Fibroblast of pulmonary artery (primary cell): Measurements from ENCODE around the gene CSRP1.
"Not testable (repeated sequence)": the region's sequence is repeated elsewhere in the genome, so short reads cannot be mapped to it uniquely, and the experiment has no call there.

Experiments used
- DNase-seq: peaks from one replicate; pipeline ENCODE4 v3.0.0-alpha.2; 2010; ENCODE audit warnings: low read depth
- H3K4me3 ChIP-seq: replicated peaks from 2 replicates; pipeline ENCODE4 v1.5.1; 2011; ENCODE audit warnings: low read depth, mild to moderate bottlenecking, control low read depth, low read length, moderate library complexity
- TF ChIP-seq, protein P1 (sequence below): IDR thresholded peaks from 2 replicates; pipeline ENCODE4 v1.5.1; 2011; ENCODE audit warnings: mild to moderate bottlenecking, control low read depth, low read length, inconsistent platforms; ENCODE audit errors: missing control alignments

The CSRP1 gene

DNA sequence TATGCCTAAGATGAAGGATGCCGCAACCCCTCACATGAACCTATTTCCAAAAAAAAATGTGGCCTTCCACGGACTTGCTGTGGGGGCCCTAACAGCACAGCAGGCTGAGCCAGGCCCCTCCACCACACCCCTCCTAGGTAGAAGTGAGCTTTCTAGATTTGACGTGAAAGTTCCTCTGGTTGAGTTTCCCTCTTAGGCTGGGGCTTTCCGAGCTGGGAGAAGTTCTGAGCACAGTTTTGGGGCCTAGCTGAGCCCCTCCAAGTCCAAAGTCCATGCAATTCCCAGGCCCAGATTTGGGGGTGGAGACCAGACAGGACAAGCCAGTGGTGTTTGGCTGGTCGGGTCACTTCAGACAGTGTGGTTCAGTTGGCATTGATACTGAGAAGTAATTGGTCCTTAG lies 24.2 kb downstream of the CSRP1 start:
- no peak overlapping the region for H3K4me3 ChIP-seq
- TF ChIP-seq, protein P1, sequence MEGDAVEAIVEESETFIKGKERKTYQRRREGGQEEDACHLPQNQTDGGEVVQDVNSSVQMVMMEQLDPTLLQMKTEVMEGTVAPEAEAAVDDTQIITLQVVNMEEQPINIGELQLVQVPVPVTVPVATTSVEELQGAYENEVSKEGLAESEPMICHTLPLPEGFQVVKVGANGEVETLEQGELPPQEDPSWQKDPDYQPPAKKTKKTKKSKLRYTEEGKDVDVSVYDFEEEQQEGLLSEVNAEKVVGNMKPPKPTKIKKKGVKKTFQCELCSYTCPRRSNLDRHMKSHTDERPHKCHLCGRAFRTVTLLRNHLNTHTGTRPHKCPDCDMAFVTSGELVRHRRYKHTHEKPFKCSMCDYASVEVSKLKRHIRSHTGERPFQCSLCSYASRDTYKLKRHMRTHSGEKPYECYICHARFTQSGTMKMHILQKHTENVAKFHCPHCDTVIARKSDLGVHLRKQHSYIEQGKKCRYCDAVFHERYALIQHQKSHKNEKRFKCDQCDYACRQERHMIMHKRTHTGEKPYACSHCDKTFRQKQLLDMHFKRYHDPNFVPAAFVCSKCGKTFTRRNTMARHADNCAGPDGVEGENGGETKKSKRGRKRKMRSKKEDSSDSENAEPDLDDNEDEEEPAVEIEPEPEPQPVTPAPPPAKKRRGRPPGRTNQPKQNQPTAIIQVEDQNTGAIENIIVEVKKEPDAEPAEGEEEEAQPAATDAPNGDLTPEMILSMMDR, result no peak

DNA sequence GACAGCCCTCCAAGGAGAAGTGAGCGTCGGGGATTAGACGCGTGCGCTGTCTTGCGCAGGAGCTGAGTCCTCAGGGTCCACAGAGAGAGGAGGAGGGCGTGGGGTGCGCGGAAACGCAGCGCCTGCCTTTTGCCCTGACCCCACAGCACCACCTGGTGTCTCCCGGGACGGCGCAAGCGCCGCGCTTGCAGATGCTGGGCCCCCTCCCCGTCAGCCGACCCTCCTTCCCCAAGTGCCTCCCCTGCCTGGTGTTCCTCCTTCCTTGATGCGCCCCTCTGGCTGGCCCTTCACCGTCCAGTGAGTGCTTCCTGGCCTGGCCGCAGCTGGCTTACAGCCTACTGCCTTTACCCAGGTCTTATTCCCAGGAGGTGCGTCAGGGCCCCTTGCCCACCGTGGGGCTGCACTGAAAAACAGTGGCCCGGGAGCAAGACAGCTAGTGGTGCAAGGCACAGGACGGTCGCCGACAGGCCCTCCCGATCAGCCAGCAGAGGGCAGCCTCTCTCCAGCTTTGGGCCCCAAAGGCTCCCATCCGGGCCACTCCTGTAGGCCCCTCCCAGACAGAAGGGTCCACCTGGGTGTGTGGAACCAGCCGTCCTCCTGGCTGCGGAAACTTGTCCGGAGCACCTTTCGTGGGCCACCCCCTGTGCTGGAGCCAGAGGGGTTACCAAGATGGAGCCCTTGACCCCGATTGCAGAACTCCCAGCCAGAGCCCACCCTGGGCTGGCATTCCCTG lies 25.0 kb downstream of the CSRP1 start:
- TF ChIP-seq, protein P1, result peak; percentile 82
- DNase-seq, result peak; percentile 83
- H3K4me3 ChIP-seq, result no peak overlapping the region

More for the DNA sequence above, 24.2 kb downstream of the CSRP1 start:
- no peak for DNase-seq

DNA sequence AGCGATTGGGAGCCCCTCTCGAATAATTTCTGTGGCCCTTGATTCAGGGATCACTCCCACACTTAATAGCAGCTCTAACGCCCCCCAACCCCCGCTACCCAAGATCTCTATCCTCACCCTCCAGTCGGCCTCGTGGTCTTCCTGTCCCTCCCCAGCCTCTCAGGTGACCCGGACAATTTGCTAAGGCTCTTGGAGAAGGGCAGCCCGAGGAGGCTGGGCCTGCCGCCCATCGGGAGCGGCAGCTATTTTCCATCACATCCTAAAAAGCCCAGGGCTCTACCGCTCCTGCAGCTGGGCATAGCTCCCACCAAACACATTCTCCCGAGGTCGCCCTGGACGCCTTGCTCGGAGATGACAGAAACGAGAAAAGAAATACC lies 25.9 kb downstream of the CSRP1 start:
- no peak for DNase-seq
- TF ChIP-seq, protein P1, result no peak
- H3K4me3 ChIP-seq, result no peak overlapping the region

DNA sequence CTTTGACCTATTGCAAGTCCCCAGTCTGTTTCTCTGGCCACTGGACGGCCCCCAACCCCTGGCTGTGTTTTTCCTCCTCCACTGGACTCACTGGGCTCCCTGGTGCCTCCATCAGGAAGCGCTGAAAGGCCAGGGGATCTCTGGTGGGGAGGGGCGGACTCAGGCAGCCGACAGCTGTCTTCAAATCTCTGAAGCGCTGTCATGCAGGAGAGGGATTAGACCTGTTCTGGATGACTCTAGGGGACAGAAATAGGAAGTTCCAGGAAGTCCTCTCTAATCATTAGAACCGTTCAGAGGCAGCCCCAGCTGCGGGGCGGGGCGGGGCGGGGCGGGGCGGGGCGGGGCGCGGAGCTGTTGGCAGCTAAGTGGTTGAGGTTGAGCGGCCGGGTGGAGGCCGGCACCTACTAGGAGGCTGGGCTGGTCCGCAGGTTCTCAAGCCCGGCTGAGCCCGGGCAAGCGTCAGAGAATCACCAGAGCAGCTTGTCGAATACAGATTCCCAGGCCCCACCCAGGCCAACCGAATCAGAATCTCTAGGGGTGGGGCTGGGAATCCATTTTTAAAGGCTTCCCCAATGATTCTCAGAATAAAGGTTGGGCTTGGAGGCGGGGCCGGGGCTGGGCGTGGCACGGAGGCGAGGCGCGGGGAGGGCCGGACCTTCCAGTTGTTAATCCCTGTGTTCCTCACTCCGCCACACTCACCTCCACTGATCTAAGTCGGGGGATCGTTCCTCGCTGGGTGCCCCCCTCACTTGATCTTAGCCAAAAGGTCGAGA lies 26.5 kb downstream of the CSRP1 start:
- TF ChIP-seq, protein P1, result no peak
- no peak overlapping the region for H3K4me3 ChIP-seq
- no peak for DNase-seq

DNA sequence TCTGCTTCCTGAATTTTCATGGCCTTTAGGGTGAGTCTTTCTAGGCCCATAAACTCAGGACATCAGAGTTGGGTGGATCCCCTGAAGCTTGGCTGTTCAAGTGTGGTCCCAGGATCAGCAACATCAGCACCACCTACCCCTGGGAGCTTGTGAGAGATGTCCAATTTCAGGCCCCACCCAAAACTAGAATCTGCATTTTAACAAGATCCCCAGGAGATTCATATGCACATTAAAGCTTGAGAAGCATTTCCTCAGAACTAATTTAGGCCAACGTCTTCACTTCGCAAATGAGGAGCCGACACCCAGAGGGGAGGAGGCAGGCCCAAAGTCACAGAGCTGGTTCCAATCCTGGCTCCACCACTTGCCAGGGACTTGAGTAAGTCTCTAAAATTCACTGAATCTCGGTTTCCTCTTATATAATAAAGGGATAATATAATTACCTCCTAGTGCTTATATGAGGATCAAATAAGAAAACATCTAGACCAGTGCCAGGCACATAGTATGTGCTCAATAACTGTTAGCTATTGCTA lies 27.7 kb downstream of the CSRP1 start:
- no peak overlapping the region for H3K4me3 ChIP-seq
- TF ChIP-seq, protein P1, result no peak
- no peak for DNase-seq

DNA sequence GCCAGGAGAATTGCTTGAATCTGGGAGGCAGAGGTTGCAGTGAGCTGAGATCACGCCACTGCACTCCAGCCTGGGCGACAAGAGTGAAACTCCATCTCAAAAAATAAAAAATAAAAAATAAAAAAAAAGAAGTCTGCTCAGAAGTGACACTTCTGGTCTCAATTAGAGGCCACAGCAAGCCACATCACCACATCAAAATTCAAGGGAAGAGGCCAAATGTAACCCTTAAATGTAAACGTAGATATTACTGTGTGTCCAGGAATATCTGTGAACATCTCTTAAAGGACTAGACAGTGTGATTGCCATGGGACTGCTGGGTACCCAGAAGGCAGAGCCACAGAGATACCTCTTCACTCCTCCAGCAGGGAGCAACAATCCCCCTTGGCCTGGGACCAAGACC lies 28.3 kb downstream of the CSRP1 start:
- not testable (repeated sequence) for H3K4me3 ChIP-seq, DNase-seq

DNA sequence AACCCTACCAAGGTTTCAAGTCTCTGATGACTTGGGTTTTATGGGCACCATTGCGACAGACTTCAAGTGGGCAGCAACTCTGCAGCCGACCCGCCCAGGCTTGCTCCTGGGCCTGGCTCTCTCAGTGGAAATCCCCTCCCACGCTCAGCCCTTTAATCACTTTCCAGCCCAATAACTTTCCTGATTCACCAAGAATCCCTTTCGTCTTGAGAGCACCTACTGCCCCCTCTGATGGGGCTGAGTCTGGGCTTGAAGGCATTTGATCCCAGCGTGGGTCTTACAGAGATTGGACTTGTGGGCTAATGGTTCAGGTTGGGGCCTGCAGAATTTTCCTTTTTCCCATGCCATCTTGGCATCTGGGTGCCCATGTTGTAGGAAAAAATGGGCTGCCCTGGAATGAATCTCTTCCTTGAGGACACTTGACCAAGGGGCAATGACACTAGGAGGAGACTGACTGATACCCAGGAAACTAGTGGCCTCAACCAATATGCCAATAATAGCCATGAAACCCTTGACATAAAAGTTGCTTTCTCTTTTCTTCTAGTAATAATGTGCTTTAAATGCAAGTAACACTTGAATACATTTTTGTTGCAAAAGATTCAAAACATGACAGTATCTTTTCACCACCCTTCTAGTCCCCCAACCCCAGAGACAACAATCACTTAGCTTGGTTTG lies 30.1 kb downstream of the CSRP1 start:
- TF ChIP-seq, protein P1, result no peak
- H3K4me3 ChIP-seq, result no peak overlapping the region
- DNase-seq, result no peak
